ENCODE results near the gene INMT. TPM values are rescaled to one million over a fixed set of nuclear protein-coding genes. Genes with fewer than 3 reads are reported as not detected.

Gene INMT
- polyA plus RNA-seq, 1 of the 3 experiments (the other 2 are of a cell fraction), result not detected

DNA sequence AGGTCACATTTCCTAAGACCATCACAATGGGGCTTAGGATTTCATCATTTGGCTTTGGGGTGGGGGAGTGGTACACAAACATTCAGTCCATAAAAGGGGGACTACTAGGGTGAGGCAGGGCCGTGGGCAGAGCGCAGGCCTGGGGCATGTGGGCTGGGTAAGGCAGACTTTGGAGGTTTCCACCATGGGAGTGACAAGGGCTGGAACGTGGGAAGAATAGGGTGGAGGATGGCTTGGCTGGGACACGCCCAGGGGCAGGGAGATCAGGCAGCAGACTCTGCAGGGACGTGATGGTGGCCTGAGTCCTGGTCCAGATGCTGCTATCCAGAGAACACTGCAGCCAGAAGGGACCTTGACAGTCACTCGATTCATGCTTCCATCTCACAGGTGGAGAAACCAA, 45.0 kb upstream of the INMT start:
- POLR2A ChIA-PET, result no interaction called here
- Histone ChIP-seq H3K27ac (ENCODE audit: low read depth in 2 of 2, low read length in 1 of 2) (no peak overlapping the region), H3K79me2 (ENCODE audit: insufficient read depth) (no peaks in the 10 kb centered on the region), H3F3A (replicated peaks; ENCODE audit: insufficient read depth) (no peaks in the 10 kb centered on the region), H3K4me2 (no peak overlapping the region), H3K9me3 (no peaks in the 10 kb centered on the region), H3K4me3 (ENCODE audit: low read depth in 2 of 2, low read length in 1 of 2) (no peak overlapping the region), H3K9ac (no peak overlapping the region), H3K27me3 (ENCODE audit: insufficient read depth) (peaks cover 17% of the 10 kb centered on the region), H3K9me2 (no peaks in the 10 kb centered on the region), H2AFZ (ENCODE audit: low read depth) (no peak overlapping the region), H4K20me1 (ENCODE audit: insufficient read depth) (no peaks in the 10 kb centered on the region), H3K4me1 (ENCODE audit: control insufficient read depth in 1 of 2, insufficient read depth in 2 of 2, low read depth in 1 of 2, low read length in 1 of 2) (peaks cover 0 to 9% of the 10 kb centered on the region in 2 experiments; a peak in 1 of 4 replicates), H3K36me3 (replicated peaks in 1 of 2; ENCODE audit: control insufficient read depth in 1 of 2, insufficient read depth in 2 of 2, low read length in 1 of 2) (no peaks in the 10 kb centered on the region)
- WGBS (ENCODE audit: low lambda C conversion rate), result 46% methylated on average over 6 of the region's 6 CpGs
- TF ChIP-seq, protein P1, sequence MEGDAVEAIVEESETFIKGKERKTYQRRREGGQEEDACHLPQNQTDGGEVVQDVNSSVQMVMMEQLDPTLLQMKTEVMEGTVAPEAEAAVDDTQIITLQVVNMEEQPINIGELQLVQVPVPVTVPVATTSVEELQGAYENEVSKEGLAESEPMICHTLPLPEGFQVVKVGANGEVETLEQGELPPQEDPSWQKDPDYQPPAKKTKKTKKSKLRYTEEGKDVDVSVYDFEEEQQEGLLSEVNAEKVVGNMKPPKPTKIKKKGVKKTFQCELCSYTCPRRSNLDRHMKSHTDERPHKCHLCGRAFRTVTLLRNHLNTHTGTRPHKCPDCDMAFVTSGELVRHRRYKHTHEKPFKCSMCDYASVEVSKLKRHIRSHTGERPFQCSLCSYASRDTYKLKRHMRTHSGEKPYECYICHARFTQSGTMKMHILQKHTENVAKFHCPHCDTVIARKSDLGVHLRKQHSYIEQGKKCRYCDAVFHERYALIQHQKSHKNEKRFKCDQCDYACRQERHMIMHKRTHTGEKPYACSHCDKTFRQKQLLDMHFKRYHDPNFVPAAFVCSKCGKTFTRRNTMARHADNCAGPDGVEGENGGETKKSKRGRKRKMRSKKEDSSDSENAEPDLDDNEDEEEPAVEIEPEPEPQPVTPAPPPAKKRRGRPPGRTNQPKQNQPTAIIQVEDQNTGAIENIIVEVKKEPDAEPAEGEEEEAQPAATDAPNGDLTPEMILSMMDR (IDR thresholded peaks at IDR 0.05), result no peak
- TF ChIP-seq CHD2 (IDR thresholded peaks at IDR 0.05; ENCODE audit: low read length, partially characterized antibody), result no peak
- TF ChIP-seq PBX3 (IDR thresholded peaks at IDR 0.05), result no peak
- no peak for TF ChIP-seq YY1 (IDR thresholded peaks at IDR 0.05; ENCODE audit: low read depth)
- TF ChIP-seq FOSL2 (IDR thresholded peaks at IDR 0.05; ENCODE audit: borderline replicate concordance, low read depth), result no peak
- CTCF ChIA-PET, result interaction anchor here (3.9 to 4.0 kb wide), 2 partner anchors 24 to 33 kb away, joined by 15 to 19 read pairs; partner anchors contain the start of gene CRHR2
- DNase-seq, result no peak

DNA sequence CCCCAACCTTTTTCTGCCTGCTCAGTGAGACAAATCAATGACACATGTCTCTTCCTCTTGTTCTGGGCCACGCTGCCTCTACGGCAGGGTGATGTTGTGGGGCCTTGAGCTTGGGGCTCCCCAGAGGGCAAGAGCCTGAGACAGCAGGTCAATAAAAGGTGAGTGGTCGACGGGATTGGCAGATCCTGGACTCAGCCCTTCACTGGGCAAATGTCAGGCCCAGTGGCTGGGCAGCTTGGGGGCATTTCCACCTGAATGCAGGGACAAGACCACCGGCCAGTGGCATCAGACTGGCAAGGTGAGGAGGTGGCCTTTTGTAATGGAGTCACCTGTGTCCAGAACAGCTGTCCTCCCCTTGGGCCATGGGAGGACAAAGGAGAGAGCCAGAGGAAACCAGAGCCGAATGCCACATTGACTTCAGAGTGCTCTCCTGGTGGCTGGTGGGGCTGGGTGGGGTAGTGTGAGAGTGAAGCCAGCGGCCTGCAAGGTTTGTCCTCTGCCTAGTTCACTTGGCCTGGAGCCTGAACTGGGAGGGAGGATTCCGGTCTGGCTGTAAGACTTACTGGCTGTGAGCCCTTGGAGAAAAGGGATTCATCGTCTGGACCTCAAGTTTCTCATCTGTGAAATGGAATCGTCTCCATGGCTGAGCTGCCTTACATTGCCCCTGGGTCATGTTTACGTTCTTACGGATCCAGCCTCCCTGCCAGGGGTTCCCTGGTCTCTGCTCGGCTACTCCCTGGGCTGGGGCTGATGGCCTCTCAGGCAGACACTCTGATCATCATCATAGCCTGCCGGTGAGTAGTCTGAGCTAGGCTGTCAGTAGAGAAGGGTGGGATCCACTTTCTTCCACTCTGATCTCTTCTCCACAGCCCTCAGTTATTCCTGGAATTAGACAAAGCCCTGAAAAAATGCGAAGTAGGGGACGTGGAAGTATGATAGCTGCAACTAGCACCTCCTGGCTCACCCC, 44.3 kb upstream of the INMT start:
- Histone ChIP-seq H2AFZ (ENCODE audit: low read depth) (no peak overlapping the region), H3K27me3 (ENCODE audit: insufficient read depth) (peaks cover 15% of the 10 kb centered on the region), H3K4me3 (ENCODE audit: low read depth in 2 of 2, low read length in 1 of 2) (no peak overlapping the region), H3K36me3 (replicated peaks in 1 of 2; ENCODE audit: control insufficient read depth in 1 of 2, insufficient read depth in 2 of 2, low read length in 1 of 2) (no peaks in the 10 kb centered on the region), H3K79me2 (ENCODE audit: insufficient read depth) (no peaks in the 10 kb centered on the region), H3K9ac (no peak overlapping the region), H3K9me2 (no peaks in the 10 kb centered on the region), H3K4me2 (no peak overlapping the region), H3F3A (replicated peaks; ENCODE audit: insufficient read depth) (no peaks in the 10 kb centered on the region), H4K20me1 (ENCODE audit: insufficient read depth) (no peaks in the 10 kb centered on the region), H3K27ac (ENCODE audit: low read depth in 2 of 2, low read length in 1 of 2) (no peak overlapping the region), H3K9me3 (no peaks in the 10 kb centered on the region), H3K4me1 (ENCODE audit: control insufficient read depth in 1 of 2, insufficient read depth in 2 of 2, low read depth in 1 of 2, low read length in 1 of 2) (peaks cover 0 to 9% of the 10 kb centered on the region in 2 experiments; a peak in 1 of 4 replicates)
- WGBS (ENCODE audit: low lambda C conversion rate), result 51% methylated on average over 15 of the region's 16 CpGs
- ChIA-PET POLR2A (no interaction called here), CTCF (interaction anchor here (0.7 to 4.0 kb wide), 4 partner anchors 11 to 159 kb away, joined by 3 to 19 read pairs (median 9); partner anchors contain the start of gene CRHR2)
- TF ChIP-seq USF2 (IDR thresholded peaks at IDR 0.05; ENCODE audit: borderline replicate concordance, low read depth, low read length), result no peak
- TF ChIP-seq MAX (IDR thresholded peaks at IDR 0.05; ENCODE audit: low read depth), result no peak
- TF ChIP-seq MXI1 (IDR thresholded peaks at IDR 0.05; ENCODE audit: low read depth, low read length), result no peak
- TF ChIP-seq, protein P1 (IDR thresholded peaks at IDR 0.05), result no peak
- TF ChIP-seq GABPA (IDR thresholded peaks at IDR 0.05; ENCODE audit: low read depth), result no peak
- TF ChIP-seq FOSL2 (IDR thresholded peaks at IDR 0.05; ENCODE audit: borderline replicate concordance, low read depth), result no peak
- no peak for TF ChIP-seq FOXJ3 (CRISPR knock-in tag; IDR thresholded peaks at IDR 0.05)
- TF ChIP-seq TAF1 (IDR thresholded peaks at IDR 0.05; ENCODE audit: borderline replicate concordance, low read depth, low read length), result no peak
- no peak for TF ChIP-seq RXRA (IDR thresholded peaks at IDR 0.05; ENCODE audit: borderline replicate concordance, low read depth)
- TF ChIP-seq JUND (IDR thresholded peaks at IDR 0.05), result no peak
- no peak for TF ChIP-seq GATA2 (CRISPR knock-in tag; IDR thresholded peaks at IDR 0.05)
- TF ChIP-seq CHD2 (IDR thresholded peaks at IDR 0.05; ENCODE audit: low read length, partially characterized antibody), result no peak
- DNase-seq, result no peak

Measured in SK-N-SH (cell line).